ENCODE results near the gene PRPS2. TPM values are rescaled to one million over a fixed set of nuclear protein-coding genes. Genes with fewer than 3 reads are reported as not detected.

Gene PRPS2
- polyA plus RNA-seq, 1 donor (not counting 4 experiments of a cell fraction or from before 2014, with no cell fraction given) = 28.4 TPM

DNA sequence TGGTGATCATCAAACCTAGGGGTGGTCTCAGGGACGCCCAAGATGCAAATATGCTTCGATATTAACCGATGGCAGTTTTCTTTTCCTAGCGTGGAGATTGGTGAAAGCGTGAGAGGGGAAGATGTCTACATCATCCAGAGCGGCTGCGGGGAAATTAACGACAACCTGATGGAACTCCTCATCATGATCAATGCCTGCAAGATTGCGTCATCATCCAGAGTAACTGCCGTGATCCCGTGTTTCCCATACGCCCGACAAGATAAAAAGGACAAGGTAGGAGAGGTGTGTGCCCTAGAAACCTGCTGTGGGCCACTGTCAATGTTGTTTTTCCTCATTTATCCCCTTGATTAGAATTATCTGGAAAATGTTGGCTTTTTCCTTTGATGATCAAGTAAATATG is 7.9 kb downstream of the PRPS2 start:
- Histone ChIP-seq H3K36me3 (ENCODE audit: control insufficient read depth in 2 of 2, extremely low read depth in 1 of 2, insufficient read depth in 2 of 2, low read length in 2 of 2) (peaks cover 0 to 1% of the 10 kb centered on the region in 2 experiments), H3K4me3 (ENCODE audit: control insufficient read depth in 2 of 3, extremely low read depth in 1 of 3, insufficient read depth in 2 of 3, low read depth in 1 of 3, low read length in 3 of 3) (no peak overlapping the region), H3K4me1 (ENCODE audit: control insufficient read depth, extremely low read depth, insufficient read depth, low read length) (no peaks in the 10 kb centered on the region), H2AFZ (ENCODE audit: control insufficient read depth, low read length) (no peak overlapping the region), H3K9me1 (ENCODE audit: control insufficient read depth, extremely low read depth, insufficient read depth, low read length) (no peaks in the 10 kb centered on the region), H4K20me1 (ENCODE audit: control insufficient read depth, extremely low read depth, insufficient read depth, low read length) (peaks cover 2% of the 10 kb centered on the region), H3K9ac (ENCODE audit: control insufficient read depth, extremely low read depth, insufficient read depth, low read length) (no peak overlapping the region), H3K27me3 (ENCODE audit: control insufficient read depth, extremely low read depth, insufficient read depth, low read length) (no peaks in the 10 kb centered on the region), H3K27ac (ENCODE audit: control insufficient read depth, insufficient read depth, low read length) (no peak overlapping the region), H3K4me2 (ENCODE audit: control insufficient read depth, extremely low read depth, insufficient read depth, low read depth, low read length) (no peak overlapping the region), H3K79me2 (ENCODE audit: control insufficient read depth, insufficient read depth, low read length) (peaks cover 7% of the 10 kb centered on the region), H3K9me3 (ENCODE audit: control insufficient read depth, low read depth, low read length) (no peaks in the 10 kb centered on the region)
- dilution Hi-C loops (cut with MboI; ENCODE audit: extremely low pct_ligation_motif_present, low sequenced_read_pairs) = no loop called here
- no peak for FAIRE-seq
- no peak for DNase-seq (ENCODE audit: low read depth, low spot score)
- TF ChIP-seq EZH2 (IDR thresholded peaks at IDR 0.05; ENCODE audit: low read length) = no peak
- TF ChIP-seq, protein P1, sequence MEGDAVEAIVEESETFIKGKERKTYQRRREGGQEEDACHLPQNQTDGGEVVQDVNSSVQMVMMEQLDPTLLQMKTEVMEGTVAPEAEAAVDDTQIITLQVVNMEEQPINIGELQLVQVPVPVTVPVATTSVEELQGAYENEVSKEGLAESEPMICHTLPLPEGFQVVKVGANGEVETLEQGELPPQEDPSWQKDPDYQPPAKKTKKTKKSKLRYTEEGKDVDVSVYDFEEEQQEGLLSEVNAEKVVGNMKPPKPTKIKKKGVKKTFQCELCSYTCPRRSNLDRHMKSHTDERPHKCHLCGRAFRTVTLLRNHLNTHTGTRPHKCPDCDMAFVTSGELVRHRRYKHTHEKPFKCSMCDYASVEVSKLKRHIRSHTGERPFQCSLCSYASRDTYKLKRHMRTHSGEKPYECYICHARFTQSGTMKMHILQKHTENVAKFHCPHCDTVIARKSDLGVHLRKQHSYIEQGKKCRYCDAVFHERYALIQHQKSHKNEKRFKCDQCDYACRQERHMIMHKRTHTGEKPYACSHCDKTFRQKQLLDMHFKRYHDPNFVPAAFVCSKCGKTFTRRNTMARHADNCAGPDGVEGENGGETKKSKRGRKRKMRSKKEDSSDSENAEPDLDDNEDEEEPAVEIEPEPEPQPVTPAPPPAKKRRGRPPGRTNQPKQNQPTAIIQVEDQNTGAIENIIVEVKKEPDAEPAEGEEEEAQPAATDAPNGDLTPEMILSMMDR (optimal IDR thresholded peaks at IDR 0.05 in 1 of 3, IDR thresholded peaks at IDR 0.05 in 1 of 3, conservative IDR thresholded peaks at IDR 0.05 in 1 of 3; ENCODE audit: extremely low read depth in 1 of 3, insufficient read depth in 2 of 3, low read length in 3 of 3) = no peak

- Histone ChIP-seq H2AFZ (ENCODE audit: control insufficient read depth, low read length) (no peak overlapping the region), H4K20me1 (ENCODE audit: control insufficient read depth, extremely low read depth, insufficient read depth, low read length) (peaks cover 2% of the 10 kb centered on the region), H3K9me3 (ENCODE audit: control insufficient read depth, low read depth, low read length) (no peaks in the 10 kb centered on the region), H3K4me1 (ENCODE audit: control insufficient read depth, extremely low read depth, insufficient read depth, low read length) (no peaks in the 10 kb centered on the region), H3K9ac (ENCODE audit: control insufficient read depth, extremely low read depth, insufficient read depth, low read length) (no peak overlapping the region), H3K4me2 (ENCODE audit: control insufficient read depth, extremely low read depth, insufficient read depth, low read depth, low read length) (no peak overlapping the region), H3K27ac (ENCODE audit: control insufficient read depth, insufficient read depth, low read length) (no peak overlapping the region), H3K4me3 (ENCODE audit: control insufficient read depth in 2 of 3, extremely low read depth in 1 of 3, insufficient read depth in 2 of 3, low read depth in 1 of 3, low read length in 3 of 3) (no peak overlapping the region), H3K36me3 (ENCODE audit: control insufficient read depth in 2 of 2, extremely low read depth in 1 of 2, insufficient read depth in 2 of 2, low read length in 2 of 2) (peaks cover 0 to 1% of the 10 kb centered on the region in 2 experiments), H3K27me3 (ENCODE audit: control insufficient read depth, extremely low read depth, insufficient read depth, low read length) (no peaks in the 10 kb centered on the region), H3K79me2 (ENCODE audit: control insufficient read depth, insufficient read depth, low read length) (no peaks in the 10 kb centered on the region), H3K9me1 (ENCODE audit: control insufficient read depth, extremely low read depth, insufficient read depth, low read length) (no peaks in the 10 kb centered on the region)
- FAIRE-seq = no peak
- TF ChIP-seq, protein P1 (optimal IDR thresholded peaks at IDR 0.05 in 1 of 3, IDR thresholded peaks at IDR 0.05 in 1 of 3, conservative IDR thresholded peaks at IDR 0.05 in 1 of 3; ENCODE audit: extremely low read depth in 1 of 3, insufficient read depth in 2 of 3, low read length in 3 of 3) = no peak
- TF ChIP-seq EZH2 (IDR thresholded peaks at IDR 0.05; ENCODE audit: low read length) = no peak
- no peak for DNase-seq (ENCODE audit: low read depth, low spot score)
- dilution Hi-C loops (cut with MboI; ENCODE audit: extremely low pct_ligation_motif_present, low sequenced_read_pairs) = no loop called here
Measured at GRCh38 chrX:12802741-12803140, 11.5 kb downstream of the PRPS2 start.
